Measurements from ENCODE around the gene SBF1.

Gene SBF1

DNA sequence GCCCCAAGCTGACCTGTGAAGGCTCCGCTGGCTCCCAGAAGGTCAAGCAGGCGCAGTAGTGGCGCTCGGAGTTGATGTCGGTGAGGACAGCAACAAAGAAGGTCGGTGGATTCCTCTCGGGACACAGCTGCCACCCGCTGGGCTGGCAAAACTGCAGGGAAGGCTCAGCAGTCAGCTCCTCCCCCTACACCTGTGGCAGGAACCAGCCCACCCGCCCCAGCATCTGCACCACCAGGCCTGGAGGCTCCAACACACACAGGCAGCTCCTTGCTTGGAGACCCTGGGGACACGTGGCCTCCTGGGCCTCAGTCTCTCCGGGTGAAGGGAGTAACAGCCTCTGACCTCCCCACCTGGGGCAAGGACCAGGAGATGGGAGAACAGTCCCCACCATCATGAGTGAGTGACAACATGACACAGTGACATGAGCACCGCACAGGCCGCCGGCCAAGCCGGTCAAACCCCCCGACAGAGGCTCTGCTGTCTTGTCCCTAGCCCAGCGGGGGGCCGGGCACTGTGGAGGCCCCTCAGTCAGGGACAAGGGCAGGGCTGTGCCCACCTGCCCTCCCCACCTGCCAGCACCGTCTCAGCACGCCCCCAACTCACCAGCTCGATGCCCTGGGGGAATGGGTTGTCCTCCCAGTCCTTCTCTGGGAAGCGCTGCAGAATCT lies 6.9 kb downstream of the SBF1 start:
- no peak for DNase-seq (ENCODE audit: low read depth)

DNA sequence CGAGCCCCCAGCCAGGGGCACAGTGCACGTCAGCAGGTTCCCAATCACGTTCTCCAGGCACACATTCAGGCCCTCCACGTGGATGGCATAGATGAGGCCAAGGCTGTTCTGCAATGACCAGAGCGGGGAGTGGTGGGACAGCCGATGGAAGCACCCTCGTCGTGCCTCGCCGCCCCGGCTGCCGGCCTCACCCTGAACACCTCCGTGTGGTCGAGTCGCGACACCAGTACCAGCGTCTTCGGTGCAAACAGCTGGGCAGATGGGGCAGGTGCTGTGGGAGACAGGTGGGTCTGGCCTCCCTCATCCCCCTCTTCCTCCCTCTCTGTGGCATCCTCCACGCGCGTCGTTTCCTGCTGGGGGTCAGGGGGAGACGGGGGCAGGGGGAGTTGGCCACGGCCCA lies 7.5 kb downstream of the SBF1 start:
- no peak for DNase-seq (ENCODE audit: low read depth)

DNA sequence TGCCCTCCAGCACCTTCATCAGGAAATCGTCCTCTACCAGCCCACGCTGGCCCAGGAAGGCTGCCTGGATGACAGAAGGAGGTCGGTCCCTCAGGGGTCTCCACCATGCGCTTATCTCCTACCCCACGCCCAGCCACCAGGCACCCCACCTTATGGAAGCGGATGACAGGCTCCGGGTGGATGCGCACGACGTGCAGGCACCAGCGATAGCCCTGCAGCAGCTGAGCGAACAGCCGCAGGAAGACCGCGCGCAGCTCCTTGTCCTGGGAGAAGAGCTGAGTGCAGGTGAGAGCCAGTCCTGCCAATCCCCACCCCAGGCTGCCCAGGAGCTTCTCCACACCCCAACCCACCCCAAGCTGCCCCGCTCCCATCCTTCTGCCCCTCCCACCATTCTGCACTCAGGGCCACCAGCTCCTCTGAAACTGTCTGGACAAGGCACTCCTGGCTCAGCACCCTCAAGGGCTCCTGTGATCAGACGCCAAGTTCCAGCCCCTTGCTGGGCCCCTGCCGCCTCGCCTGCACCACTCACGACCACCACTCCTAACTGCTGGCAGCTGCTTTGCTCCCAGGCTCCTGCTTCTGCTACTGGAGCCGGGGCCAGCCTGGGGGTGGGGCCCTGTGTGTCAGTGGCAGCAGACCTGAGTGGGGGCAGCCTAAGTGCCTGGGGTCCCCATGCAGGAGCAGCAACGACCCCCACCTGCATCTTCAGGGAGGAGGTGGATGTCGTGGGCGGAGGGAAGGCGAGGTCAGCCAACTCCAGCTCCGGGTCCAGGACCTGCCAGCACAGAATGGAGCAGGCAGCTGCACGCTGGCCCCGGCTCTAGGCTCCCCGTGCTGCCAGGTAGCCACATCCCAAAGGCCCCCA lies 9.5 kb downstream of the SBF1 start:
- no peak for DNase-seq (ENCODE audit: low read depth)

DNA sequence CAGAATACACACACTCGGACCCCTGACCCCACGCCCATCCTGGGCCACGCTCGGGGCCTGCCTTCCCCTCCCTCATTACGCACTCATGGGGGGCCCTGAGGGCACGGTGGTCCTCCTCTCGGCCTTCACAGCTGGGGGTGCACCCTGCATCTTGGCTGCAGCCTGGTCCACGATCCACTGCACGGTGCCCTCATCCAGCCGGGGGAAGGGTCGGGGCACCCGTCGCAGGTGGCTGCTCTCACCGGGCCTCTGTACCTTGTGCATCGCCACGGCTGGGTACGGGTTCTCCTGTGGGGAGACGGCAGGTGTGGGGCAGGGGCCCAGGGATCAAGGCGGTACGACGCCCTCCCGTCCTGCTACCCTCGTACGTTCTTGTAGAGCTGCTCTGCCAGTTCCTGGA lies 10.4 kb downstream of the SBF1 start:
- no peak for DNase-seq (ENCODE audit: low read depth)

DNA sequence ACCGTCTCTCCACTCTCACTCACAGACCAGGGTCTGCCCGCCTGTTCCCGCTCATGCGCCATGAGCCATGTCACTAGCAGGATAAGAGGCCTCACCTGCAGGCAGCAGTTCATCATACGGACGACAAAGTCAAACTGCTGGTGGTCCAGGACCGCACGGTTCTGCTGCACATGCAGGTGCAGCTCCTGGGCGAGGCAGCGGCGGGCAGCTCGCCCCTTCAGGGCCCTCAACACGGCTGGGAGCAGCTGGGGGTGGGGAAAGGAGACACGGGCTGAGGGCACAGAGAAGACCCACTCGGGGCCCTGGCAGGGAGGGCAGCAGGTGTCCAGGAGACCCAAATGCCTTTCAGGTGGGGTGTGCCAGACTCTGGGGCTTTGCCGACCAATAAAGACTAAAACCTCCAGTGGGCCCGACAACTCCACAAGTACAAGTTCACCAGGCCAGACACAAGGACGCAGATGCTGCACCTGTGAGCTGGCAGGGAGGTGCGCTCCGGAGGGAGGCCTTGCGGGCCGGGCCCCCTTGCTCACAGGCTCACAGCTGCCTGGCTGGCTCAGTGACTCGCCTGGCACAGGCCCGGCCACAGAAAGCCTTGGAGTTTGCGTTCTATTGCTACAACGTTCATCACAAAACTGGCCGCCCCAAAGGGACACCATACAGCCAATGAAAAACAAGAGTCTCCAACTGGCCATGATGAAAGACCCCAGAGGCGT lies 11.5 kb downstream of the SBF1 start:
- no peak for DNase-seq (ENCODE audit: low read depth)

DNA sequence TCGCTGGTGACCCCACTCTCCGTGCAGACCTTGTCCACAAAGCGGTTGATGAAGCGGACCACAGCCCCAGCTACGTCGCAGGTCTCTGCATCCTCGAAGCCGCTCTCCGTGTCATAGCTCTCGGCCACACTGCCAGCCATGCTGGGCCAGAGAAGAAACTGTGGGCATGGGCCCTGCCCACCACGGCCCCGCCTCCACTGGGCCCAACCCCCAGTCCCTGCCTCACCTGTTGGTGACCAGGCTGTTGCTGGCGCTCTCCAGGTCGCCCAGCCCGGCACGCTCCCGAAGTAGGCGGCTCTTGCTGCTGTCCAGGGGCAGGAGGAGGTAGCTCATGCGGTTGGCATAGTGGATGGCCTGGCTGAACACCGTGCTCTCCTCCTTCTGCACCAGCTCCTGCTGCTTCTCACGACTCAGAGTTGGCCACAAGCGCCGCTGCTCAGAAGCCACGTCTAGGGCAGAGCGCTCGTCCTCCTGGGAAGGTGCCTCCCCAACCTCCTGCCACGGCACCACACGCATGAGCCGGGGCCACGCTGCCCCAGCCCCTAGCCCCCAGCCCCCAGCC lies 12.8 kb downstream of the SBF1 start:
- DNase-seq (ENCODE audit: low read depth): no peak

DNA sequence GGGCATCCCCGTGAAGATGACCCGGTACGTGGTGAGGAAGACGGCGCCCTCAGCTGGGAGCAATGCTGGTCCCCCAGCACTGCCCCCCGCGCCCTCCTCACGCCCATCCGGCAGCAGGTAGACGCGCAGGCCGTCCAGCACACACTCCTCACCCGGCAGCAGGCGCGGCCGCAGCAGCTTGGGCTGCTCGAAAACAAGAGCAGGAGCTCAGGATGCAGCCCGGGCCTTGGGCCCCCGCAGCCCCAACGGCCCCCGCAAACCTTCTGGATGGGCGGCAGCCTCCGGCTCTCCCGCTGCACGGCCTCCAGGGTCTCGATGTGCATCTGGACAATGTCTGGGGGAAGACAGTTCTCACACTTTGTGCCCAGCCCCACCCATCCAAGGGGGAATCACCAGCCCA lies 13.3 kb downstream of the SBF1 start:
- no peak for DNase-seq (ENCODE audit: low read depth)

DNA sequence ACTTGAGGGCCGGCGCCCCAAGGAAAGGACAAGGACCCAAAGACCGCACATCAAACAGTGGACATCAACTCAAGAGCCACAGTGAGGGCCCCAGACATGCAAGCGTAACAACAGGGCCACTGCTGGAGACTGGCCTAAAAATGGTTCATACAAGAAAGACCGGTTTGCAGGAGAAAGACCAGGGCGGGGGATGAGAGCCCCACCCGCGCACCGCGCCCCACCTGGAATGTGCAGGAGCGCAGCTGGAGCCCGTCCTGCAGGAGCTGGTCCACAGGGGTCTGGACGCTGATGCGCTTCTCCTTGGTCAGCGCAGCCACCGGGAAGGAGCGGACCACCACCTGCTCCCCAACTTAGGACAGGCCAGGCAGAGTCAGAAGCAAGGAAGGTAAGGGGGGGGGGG lies 13.9 kb downstream of the SBF1 start:
- no peak for DNase-seq (ENCODE audit: low read depth)

DNA sequence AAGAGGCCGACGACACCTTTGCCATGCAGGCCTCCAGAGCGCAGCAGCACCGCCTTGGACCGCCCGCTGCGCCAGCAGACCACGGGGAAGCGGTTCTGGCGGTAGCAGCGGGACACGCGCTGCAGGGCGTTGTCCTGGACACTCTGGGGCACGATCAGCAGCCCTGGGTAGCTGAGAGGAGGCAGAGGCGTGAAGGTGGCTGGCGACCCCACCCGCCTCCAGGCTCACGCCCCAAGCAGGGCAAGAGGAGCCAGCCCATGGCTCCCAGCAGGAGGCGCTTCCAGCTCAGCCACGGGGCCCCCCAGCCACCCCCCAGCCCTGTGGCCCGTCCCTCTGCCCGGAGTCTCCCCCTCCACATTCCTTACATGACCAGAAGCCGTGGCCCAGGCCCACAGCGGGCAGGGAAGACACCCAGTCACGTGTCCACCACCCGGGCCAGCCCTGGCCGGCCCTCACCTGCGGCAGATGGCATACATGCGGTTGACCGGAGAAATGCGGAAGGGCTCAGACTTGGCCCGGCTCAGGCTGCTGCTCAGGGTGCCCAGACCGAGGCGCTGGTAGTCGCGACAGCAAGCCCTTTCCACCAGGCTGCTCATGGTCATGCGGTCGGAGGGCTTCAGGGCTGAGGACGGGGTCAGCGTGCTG lies 15.2 kb downstream of the SBF1 start:
- no peak for DNase-seq (ENCODE audit: low read depth)

DNA sequence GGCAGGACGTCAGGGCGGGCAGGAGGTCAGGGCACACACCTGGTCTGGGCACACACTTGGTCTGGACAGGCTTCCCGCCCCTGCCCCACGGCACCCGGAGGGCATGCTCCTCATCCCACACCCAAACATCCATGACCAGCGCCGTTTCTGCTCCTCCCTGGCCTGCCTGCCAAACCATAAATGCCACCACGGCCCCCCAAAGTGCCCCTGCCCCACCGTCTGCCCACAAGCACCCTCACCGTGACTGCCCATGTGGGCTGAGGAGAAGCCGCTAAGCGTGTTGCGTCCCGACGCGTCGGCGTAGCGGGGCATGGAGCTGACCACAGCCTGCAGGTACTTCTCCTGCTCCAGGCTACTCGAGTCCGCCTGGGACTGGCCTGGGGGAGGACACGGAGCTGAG lies 15.8 kb downstream of the SBF1 start:
- DNase-seq (ENCODE audit: low read depth): no peak

DNA sequence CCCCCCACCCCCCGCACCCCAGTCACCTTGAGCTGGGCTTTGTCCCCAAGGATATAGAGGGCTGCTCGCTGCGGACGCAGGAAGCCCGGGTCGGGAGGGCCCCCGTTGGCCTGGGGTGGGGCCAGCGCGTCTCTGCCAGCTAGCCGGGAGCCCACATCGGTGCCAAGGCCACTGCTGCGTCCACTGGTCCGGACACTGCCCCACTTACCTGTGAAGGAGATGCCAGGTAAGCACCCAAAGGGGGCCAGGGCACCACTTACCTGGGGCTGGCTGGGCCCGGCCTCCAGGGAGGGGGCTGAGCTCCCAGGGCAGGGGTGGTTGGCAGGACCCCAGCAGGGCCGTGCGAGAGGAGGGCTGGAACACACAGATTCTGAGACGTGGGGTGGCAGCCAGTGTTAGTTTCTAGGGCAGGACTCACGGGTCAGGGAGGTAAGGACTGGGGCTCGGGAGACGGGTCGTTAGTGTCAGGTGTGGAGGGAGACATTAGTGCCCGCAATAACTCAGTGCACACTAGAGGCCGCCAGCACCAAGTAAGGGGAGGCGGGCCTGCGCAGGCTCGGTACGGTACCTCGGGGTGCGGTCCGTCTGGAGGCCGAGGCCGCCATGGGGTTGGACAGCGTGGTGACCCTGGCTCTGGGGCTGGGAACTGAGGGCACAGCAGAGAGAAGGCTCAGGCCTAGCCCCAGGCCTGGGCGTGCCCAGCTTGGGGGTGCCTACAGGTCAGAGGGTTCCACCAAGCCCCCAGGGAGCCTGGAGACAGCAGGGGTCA lies 18.2 kb downstream of the SBF1 start:
- no peak for DNase-seq (ENCODE audit: low read depth)

DNA sequence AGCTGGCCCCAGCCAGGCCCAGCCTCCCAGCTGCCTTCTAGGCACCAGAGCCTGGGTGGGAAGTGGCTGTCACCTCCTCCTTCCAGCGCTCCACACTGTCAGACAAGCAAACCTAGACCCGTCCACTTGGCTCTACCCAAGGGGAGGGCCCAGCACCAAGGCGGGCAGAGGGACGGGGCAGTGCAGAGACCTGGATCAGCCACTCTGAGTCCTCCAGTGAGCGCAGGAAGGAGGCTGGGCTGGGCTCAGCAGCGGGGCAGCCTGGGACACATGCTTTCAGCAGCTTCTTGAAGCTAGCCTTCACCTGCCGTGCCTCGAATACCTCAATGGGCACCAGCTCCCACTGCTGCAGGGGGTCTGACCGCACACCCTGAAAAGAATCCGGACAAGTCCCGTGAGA lies 18.8 kb downstream of the SBF1 start:
- no peak for DNase-seq (ENCODE audit: low read depth)

DNA sequence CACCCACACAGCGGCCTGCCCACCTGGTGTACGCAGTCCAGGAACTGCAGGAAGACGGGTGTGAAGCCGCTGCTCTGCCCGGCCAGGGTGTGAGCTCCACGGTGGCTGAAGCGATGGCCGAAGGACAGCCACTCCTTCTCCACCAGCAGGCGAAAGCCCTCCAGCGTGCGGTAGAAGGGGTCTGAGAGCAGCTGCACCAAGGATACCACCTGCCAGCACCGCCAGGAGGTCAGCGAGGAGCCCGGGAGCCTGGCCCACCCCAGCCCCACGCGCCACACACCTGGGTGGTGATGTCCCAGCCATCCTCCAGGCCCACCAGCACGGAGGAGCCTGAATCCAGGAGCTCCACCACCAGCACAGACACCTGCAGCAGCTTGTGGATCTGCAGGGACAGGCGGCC lies 19.6 kb downstream of the SBF1 start:
- DNase-seq (ENCODE audit: low read depth): no peak

DNA sequence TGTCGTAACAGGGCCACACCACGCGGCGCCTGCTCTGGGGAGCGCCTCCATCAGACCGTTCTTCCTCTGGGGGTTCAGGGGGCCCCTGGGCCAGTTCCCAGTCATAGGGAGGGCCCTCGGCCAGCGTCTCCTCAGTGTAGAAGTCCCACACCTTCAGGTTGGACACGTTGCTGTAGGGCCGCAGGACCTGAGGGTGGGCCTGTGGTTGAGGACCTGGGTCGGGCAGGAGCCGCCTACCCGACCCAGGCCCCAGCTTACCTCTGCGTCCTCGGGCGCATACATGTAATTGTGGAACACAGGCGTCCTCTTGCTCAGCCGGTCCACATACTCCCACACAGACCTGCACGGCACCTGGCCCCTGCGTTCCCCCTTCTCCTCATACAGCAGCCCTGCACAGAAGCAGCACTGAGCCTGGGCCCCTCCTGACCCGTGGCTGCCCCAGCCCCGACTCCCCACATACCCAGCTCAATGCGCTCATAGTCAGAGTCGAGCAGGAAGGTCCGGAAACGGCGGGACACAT lies 20.2 kb downstream of the SBF1 start:
- DNase-seq (ENCODE audit: low read depth): no peak

DNA sequence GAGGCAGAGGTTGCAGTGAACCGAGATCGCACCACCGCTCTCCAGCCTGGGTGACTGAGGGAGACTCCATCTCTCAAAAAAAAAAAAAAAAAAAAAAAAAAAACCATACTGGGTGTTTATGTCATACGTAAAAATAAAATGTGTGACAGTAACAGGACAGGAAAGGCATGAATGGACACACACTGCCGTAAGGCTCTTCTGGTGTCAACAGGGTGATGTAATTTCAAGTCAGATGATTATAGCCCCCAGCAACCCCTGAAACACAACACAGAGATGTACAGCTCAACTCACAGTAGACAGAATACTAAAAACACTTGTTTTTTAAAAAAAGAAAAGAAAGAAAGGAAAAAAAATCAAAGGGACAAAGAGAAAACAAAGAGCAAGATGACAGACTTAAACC lies 22.2 kb downstream of the SBF1 start:
- no peak for DNase-seq (ENCODE audit: low read depth)

DNA sequence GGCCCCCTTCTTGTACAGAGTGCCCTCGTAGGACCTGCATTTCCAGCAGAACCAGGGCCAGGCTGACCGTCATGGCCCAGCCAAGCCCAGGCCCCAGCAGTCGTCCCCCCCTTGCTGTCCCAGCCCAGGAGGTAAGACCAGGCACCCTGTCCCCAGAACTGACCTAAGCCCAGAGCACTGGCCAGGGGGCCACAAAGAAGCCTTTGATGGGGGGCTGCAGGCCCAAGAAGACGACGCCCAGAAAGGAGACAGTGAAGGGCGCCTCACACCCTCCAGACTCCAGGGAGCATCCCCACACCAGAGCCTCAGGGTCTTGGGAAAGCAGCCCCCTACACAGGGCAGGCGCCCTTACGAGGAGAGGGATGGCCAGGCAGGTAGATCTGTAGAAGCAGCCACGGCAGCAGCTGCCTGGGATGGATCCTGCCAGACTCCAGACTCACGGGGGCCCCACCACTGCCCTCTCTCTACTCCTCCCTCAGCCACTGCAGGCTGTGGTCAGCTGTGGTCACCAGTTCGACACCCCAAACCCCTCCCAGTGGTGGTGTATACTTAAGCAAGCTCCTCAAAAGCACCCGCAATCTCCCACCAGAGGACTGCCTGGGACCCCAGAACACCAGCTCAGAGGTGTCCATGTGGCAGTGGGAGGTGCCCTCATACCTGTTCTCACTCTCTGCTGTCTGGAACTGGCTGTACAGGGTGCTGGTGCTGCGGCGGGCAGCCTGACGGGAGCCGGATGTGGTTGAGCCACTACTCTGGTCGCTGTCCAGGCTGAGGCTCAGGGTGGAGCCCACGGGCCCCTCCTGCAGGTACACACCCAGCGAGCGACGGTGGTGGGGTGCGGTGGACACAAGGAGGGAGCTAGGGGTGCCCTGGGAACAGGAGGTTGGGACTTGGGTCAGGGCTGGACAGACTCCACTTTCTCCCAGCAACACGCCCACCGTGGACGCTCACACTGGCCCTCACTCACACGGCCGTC lies 27.0 kb downstream of the SBF1 start:
- DNase-seq (ENCODE audit: low read depth): no peak

DNA sequence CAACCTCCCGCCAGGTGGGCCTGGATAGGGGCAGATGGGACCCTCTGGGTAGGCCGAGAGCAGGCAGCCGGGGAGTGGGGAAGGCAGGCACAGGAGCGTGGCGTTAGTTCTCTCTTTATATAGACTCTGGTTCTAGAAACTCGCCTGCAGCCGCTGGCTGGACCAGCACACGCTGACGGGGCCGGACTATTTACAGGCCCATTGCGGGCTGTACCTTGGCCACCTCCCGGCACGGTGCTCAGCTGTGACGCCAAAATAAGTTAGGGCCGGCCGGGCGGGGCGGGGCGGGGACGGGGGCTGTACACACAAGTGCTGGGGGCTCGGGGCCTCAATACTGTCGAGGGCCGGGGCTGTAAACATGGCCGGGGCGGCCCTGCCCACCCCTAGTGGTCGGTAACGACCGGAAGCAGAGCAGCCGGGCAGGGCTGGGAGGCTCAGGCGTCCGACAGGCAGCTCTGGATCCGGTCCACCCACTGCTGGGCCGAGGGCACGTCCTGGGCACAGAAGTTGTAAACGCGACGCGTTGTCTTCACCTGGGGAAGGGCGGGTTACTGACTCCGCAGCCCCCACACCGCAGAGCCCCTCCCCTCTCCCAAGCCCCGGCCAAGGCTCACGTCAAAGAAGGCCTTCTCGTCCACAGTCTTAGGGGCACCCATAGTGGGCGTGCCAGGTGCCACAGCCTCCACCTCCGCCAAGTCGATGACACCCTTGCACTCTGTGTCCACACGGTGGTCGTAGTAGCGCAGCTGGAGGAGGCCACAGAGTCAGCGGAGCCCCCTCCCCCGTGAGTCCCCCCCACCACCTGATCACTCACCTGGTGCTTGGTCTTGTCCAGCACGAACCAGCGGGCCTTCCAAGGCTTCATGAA lies 27.9 kb downstream of the SBF1 start:
- DNase-seq (ENCODE audit: low read depth): no peak

DNA sequence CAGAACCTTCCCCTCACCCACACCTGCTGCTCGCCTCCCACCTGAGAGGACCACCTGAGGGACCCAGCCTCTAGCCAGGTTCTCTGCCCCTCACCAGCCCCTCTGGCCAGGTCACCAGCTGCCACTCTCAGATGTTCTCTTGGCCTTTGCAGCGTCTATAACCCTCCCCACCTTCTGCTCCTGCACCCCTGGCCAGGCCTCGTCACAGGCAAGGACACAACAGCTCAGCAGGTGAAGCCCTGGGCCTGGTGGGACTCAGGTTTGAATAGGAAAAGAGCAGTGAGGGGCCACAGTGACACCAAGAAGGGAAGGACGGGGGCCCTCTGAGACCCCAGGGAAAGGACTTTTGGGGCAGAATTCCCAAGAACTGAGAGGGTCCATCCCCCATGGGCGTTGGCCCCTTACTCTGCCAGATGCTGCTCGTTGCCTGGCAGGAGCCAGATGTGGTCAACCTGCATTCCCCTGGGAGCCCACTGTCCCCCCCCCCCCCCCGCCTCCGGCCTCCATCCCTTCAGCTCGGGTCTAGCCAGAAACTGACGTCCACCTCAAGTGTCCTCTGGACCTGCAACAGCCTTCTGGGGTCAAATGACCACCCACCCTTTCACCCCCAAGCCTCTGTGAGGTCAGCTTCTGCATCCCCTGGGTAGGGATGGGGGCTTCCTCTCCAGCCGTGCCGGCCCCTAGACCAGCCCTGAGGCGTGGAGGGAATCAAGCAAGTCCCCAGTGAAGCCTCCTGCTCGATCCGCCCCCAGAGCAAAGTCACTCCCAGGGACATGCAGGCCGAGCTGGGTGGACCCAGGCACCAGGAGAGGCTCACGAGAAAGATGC lies 28.7 kb downstream of the SBF1 start:
- no peak for DNase-seq (ENCODE audit: low read depth)
